Pancreas (tissue), 10 donors: ENCODE data around the gene RBPMS2. TPM values are rescaled to one million over a fixed set of nuclear protein-coding genes. Genes with fewer than 3 reads are reported as not detected.

Experiments
- ATAC-seq, 4 donors: fragments of 200-7000 bp; cut with Tn5 transposase; one replicate each; pipeline versions ENCODE4 v1.8.0 to v1.9.1; 2020; ENCODE audit warnings: mild to moderate bottlenecking in 4 of 4, moderate library complexity in 4 of 4
- DNase-seq, 6 donors: peaks; one replicate each; pipeline ENCODE4 v3.0.0-alpha.2; 2020
- FAIRE-seq: peaks from 2 replicates; lab custom pipeline; 2012; peaks lifted over from hg19 to GRCh38; lab: Jason Lieb, UNC
- H3K27ac ChIP-seq, 4 donors: fragments of 200-600 bp; sonication (generic); 1 replicate in 3 of 4; 2 replicates in 1 of 4; pipeline versions ENCODE4 v1.5.0 to v1.8.0; 2020
- H3K27me3 ChIP-seq, 4 donors: fragments of 200-600 bp; one replicate each; pipeline ENCODE4 v1.8.0; 2021
- H3K36me3 ChIP-seq, 3 donors: fragments of 200-600 bp; sonication (generic) in 1 of 3; one replicate each; pipeline versions ENCODE4 v1.5.0 to v1.8.0; 2020 to 2021
- H3K4me1 ChIP-seq, 3 donors: fragments of 200-600 bp; one replicate each; pipeline ENCODE4 v1.8.0; 2021
- H3K4me3 ChIP-seq, 4 donors: fragments of 200-600 bp; sonication (generic) in 2 of 4; one replicate each; pipeline versions ENCODE4 v1.5.0 to v1.8.0; 2020 to 2021
- H3K9me3 ChIP-seq, 4 donors: fragments of 200-600 bp; one replicate each; pipeline ENCODE4 v1.8.0; 2021
- WGBS, 2 donors: extraction: QIAGEN DNeasy Blood & Tissue Kit; methylation state at CpG; one replicate each; pipeline ENCODE4 v1.1.7; 2013; 5-methylcytosine and 5-hydroxymethylcytosine counted together
- intact Hi-C, 3 donors: fragments of 100-400 bp; cut with DNase I; formaldehyde crosslinking; loops; one replicate each; pipeline versions ENCODE4 v1.11.1 to v1.14.2; 2022
- polyA plus RNA-seq, 2 donors: library from polyadenylated mRNA; stranded (reverse); fragments of 200-250 nt; gene quantifications; one replicate each; pipeline ENCODE4 v1.2.3, GENCODE V29; 2013
- total RNA-seq, 6 donors: library from RNA; stranded (reverse); fragmentation: NEBNext Ultra II Directional in 4 of 6; extraction: Animal tissue kit (Norgen Biotek cat#: 25700) in 4 of 6; gene quantifications; one replicate each; pipeline versions ENCODE4 v1.2.1 to v1.2.4, GENCODE V29; 2021 to 2023
- TF ChIP-seq, protein P1 (sequence below), 4 donors: fragments of 200-600 bp; sonication (generic) in 3 of 4; IDR thresholded peaks; one replicate each; pipeline versions ENCODE4 v1.5.0 to v1.8.0; 2021; ENCODE audit warnings: antibody characterized with exemption in 4 of 4
- donor health status: healthy with polysubstance abuse.
- donor health status: DM: no; HTN: no; CAD: no; lungs with moderate emphysema.
- donor health status: DM: no; HTN: no; CAD: no.
- donor health status: control.
- donor health status: control.
- donor health status: Bipolar disorder and iron deficiency.
- donor health status: DM: yes; HTN: yes; CAD: no.
- donor health status: DM: no; HTN: no; CAD: no.
- donor health status: DM: no; HTN: no; CAD: no.
- donor health status: DM: yes; HTN: yes; CAD: no.

RBPMS2 gene
- total and polyA plus RNA-seq, 8 donors: 0.52 to 2.3 (median 1.3) TPM

DNA sequence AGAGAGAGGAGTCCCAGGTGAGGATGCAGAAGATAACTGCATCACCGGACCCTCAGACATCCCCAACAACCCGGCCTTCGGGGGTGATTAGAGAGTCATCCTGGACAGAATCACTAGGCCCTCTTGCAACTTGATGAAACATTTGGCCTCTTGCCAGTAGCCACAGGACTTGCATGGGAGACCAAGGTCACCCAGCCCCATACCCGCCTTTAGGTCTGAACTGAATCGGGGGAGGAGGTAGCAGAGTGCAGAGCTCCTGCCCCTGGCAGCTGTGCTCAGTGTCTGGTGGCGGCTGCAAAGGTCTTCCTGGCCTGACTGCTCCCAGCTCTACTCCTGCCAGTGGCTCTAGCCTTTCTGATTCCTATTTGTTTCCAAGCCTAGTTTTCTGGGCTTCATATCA, 37.7 kb upstream of the RBPMS2 start:
- no peak for DNase-seq
- Histone ChIP-seq H3K4me3 (no peak overlapping the region), H3K9me3 (no peaks in the 10 kb centered on the region), H3K27ac (no peak overlapping the region), H3K36me3 (no peaks in the 10 kb centered on the region), H3K4me1 (no peaks in the 10 kb centered on the region), H3K27me3 (no peaks in the 10 kb centered on the region)
- ATAC-seq: no peak
- intact Hi-C loops: no loop called here
- 51 to 52% methylated on average over 6 of the region's 6 CpGs for WGBS, 2 donors
- no peak for FAIRE-seq
- TF ChIP-seq, protein P1, sequence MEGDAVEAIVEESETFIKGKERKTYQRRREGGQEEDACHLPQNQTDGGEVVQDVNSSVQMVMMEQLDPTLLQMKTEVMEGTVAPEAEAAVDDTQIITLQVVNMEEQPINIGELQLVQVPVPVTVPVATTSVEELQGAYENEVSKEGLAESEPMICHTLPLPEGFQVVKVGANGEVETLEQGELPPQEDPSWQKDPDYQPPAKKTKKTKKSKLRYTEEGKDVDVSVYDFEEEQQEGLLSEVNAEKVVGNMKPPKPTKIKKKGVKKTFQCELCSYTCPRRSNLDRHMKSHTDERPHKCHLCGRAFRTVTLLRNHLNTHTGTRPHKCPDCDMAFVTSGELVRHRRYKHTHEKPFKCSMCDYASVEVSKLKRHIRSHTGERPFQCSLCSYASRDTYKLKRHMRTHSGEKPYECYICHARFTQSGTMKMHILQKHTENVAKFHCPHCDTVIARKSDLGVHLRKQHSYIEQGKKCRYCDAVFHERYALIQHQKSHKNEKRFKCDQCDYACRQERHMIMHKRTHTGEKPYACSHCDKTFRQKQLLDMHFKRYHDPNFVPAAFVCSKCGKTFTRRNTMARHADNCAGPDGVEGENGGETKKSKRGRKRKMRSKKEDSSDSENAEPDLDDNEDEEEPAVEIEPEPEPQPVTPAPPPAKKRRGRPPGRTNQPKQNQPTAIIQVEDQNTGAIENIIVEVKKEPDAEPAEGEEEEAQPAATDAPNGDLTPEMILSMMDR (IDR thresholded peaks at IDR 0.05): no peak

DNA sequence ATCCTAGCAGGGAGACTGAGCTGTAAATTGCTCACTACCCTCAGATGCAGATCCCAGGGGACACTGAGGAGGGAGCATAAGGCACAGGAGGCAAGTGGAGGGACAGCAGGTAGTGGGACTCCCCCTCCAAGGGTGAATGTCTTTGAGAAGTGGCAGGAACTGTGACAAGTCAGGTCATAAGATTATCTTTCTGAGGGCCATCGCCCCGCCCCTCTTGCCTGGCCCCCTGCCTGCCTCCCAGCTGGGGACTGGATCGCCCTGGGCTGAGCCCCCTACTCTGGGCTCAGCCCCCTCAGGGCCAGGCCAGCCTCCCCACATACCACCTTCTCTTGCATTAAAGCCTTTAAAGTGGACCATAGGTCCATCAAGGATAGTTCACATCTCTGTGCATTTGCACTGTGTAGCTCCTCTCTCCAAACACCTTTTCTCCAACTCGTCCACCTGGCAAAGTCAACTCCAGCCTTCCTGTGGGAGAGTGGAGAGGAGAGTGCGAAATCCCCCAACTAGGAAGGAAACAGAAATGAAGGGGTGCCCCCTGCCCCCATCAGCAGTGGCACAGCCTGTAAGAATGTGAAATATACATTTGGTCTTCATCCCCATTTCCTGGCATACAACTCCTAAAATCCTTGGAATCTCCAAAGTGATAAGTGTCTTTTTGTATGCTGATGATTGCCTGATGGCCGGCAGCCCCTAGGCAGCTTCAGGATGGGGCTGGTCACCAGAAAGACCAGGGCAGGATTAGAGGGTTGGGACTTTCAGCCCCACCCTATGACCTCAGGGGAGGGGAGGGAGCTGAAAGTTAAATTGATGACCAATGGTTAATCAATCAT, 35.3 kb upstream of the RBPMS2 start:
- FAIRE-seq: no peak
- Histone ChIP-seq H3K27me3 (no peaks in the 10 kb centered on the region), H3K27ac (no peak overlapping the region), H3K9me3 (no peaks in the 10 kb centered on the region), H3K4me1 (no peaks in the 10 kb centered on the region), H3K36me3 (no peaks in the 10 kb centered on the region), H3K4me3 (no peak overlapping the region)
- 69 to 70% methylated on average over 6 of the region's 6 CpGs for WGBS, 2 donors
- intact Hi-C loops: no loop called here
- no peak for DNase-seq
- no peak for ATAC-seq
- TF ChIP-seq, protein P1 (IDR thresholded peaks at IDR 0.05): no peak

DNA sequence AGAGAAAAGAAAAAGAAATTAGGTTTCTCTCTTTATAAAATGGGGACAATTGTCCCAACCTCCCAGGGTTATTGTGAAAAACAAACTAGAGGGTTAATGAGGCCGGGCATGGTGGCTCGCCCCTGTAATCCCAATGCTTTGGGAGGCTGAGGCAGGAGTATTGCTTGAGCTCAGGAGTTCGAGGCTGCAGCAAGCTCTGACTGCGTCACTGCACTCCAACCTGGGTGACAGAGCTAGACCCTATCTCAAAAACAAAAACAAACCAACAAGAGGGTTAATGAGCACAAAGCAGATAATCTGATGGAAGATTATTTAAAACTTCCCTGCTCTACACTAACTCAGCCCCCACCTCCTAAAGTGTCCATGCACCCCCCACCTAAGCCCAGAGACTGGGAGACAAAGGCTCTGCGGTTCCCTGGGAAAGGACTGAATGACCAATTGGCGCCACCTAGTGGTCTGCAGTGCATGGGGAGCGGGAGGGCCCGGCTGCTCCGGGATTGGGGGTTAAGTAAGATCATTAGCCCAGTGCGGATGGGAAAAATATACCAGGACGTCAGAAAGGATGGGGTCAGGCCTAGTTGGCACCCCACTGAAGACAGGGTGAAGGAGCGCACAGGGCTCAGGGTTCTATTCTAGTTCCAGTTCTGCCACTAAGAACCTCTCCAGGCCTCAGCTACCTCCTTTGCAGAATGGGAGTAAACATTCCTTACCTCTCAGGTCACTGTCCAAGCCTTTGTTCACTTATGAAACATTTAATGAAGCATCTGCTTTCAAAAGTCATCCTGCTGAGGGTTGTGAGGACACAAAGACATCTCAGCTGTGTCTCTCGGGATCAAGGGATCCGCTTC, 34.5 kb upstream of the RBPMS2 start:
- peak; percentile 62 to 90 (median 78) for DNase-seq
- Histone ChIP-seq H3K36me3 (no peaks in the 10 kb centered on the region), H3K9me3 (no peaks in the 10 kb centered on the region), H3K27me3 (no peaks in the 10 kb centered on the region), H3K4me1 (no peaks in the 10 kb centered on the region), H3K27ac (no peak overlapping the region), H3K4me3 (no peak overlapping the region)
- ATAC-seq: peak; percentile 71 to 97 (median 90)
- TF ChIP-seq, protein P1 (IDR thresholded peaks at IDR 0.05): peak; percentile 75 to 88 (median 83)
- WGBS, 2 donors: 28 to 29% methylated on average over 14 of the region's 14 CpGs
- intact Hi-C loops: loop anchor here (5.0 kb wide), 1 partner anchor 78 kb away; no protein-coding TSS in a partner anchor
- FAIRE-seq: no peak

DNA sequence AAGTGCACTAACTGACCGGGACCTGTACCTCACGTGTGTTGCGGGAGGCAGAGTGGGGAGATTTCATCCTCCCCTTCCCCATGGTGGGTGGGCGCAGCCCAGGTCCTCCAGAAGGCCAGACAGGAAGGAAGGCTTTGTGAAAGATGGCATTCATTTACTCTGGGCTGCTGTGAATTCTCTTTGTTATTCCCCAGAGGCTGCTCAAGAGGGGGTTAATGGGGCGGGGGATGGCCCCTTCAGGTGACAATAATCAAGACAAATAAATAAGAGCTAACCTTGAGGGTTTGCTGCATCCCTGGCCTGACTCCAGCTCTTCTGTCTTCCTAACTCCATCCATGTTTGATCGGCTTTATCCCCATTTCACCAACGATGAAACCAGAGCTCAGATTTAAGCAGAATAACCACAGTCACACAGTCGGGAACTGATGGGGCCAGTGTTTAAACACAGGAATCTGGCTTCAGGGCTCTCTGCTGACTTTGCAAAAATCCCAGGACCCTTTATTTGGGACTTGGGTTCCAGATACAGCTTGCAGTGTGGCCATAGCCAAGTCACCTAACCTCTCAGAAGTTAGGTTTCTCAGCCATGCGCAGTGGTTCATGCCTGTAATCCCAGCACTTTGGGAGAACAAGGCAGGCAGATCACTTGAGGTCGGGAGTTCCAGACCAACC, 33.5 kb upstream of the RBPMS2 start:
- 60 to 65% methylated on average over 10 of the region's 10 CpGs for WGBS, 2 donors
- no peaks in the 10 kb centered on the region for H3K4me1 ChIP-seq
- ATAC-seq: no peak
- intact Hi-C loops: loop anchor here (5.0 kb wide), 1 partner anchor 77 kb away; no protein-coding TSS in a partner anchor
- no peaks in the 10 kb centered on the region for H3K9me3 ChIP-seq
- no peak for FAIRE-seq
- no peak overlapping the region for H3K4me3 ChIP-seq
- H3K27ac ChIP-seq: no peak overlapping the region
- no peak for DNase-seq
- H3K27me3 ChIP-seq: no peaks in the 10 kb centered on the region
- no peaks in the 10 kb centered on the region for H3K36me3 ChIP-seq
- TF ChIP-seq, protein P1 (IDR thresholded peaks at IDR 0.05): no peak
